HFFc6 (cell line): ENCODE results near the gene TMEM109. TPM values are rescaled to one million over a fixed set of nuclear protein-coding genes. Genes with fewer than 3 reads are reported as not detected.

Experiments
- DNase-seq: peaks from one replicate; pipeline ENCODE4 v3.0.0-alpha.2; 2018
- H3K27ac Mint-ChIP-seq: 2 replicates; pipeline ENCODE4 v1.8.0; 2020; ENCODE audit warnings: mild to moderate bottlenecking, mixed read lengths
- H3K27me3 Mint-ChIP-seq: 2 replicates; pipeline ENCODE4 v1.8.0; 2021; ENCODE audit warnings: mild to moderate bottlenecking, moderate library complexity, mixed read lengths; ENCODE audit not compliant: insufficient read depth
- H3K36me3 Mint-ChIP-seq: 2 replicates; pipeline ENCODE4 v1.8.0; 2021; ENCODE audit warnings: low read depth, mixed read lengths
- H3K4me1 Mint-ChIP-seq: 2 replicates; pipeline ENCODE4 v1.8.0; 2020; ENCODE audit warnings: low read depth, mixed read lengths
- H3K4me3 Mint-ChIP-seq: 2 replicates; pipeline ENCODE4 v1.8.0; 2020; ENCODE audit warnings: mild to moderate bottlenecking, moderate library complexity, mixed read lengths
- H3K9me3 Mint-ChIP-seq: 2 replicates; pipeline ENCODE4 v1.8.0; 2020; ENCODE audit warnings: mild to moderate bottlenecking, mixed read lengths
- CTCF ChIP-seq: fragments of 200-600 bp; sonication (generic); IDR thresholded peaks from 2 replicates; pipeline ENCODE4 v1.5.0; 2021; ENCODE audit warnings: antibody characterized with exemption, mild to moderate bottlenecking
- total RNA-seq, 6 experiments: library from RNA; stranded (reverse); fragmentation: NEBNext Ultra II Directional; extraction: Animal tissue kit (Norgen Biotek cat#: 25700); gene quantifications; 2 replicates in 1 of 6; 3 replicates in 5 of 6; pipeline ENCODE4 v1.2.3, GENCODE V29; 2021

TMEM109 gene
- total RNA-seq, 6 experiments from 2014 or later: 74.6 to 101 (median 92.5) TPM

DNA sequence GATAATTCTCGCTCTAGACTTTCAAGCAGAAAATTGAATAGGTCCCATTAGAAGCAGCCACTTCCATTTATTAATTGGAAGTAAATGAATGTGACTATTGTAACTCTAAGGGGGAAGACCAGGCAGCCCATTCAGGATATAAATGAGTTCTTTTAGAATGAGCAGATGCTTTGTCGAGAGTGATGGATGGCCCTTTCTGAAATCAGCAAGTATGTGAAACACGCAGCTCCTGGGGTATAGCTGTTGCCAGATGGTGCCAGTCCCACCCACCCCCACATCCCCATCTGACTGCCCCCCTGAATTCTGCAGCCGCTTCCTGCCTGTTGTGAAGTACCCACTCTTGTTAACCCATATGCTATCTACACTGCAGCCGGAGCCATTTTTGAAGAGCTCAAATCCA, 34.3 kb downstream of the TMEM109 start:
- no peaks in the 10 kb centered on the region for H3K9me3 Mint-ChIP-seq
- H3K4me3 Mint-ChIP-seq: no peak overlapping the region
- no peak overlapping the region for H3K27ac Mint-ChIP-seq
- TF ChIP-seq CTCF: no peak
- H3K27me3 Mint-ChIP-seq: no peaks in the 10 kb centered on the region; the same call in 1 of the 2 replicates
- DNase-seq: no peak
- peaks cover 11% of the 10 kb centered on the region for H3K4me1 Mint-ChIP-seq
- H3K36me3 Mint-ChIP-seq: no peaks in the 10 kb centered on the region; the same call in 1 of the 2 replicates

GRCh38 chr11:60950024-60950423, 36.1 kb downstream of the TMEM109 start:
- H3K4me3 Mint-ChIP-seq: no peak overlapping the region
- peaks cover 17% of the 10 kb centered on the region for H3K4me1 Mint-ChIP-seq
- H3K27me3 Mint-ChIP-seq: no peaks in the 10 kb centered on the region; the same call in 1 of the 2 replicates
- no peak overlapping the region for H3K27ac Mint-ChIP-seq
- TF ChIP-seq CTCF: no peak
- H3K9me3 Mint-ChIP-seq: no peaks in the 10 kb centered on the region
- no peak for DNase-seq
- no peaks in the 10 kb centered on the region; the same call in 1 of the 2 replicates for H3K36me3 Mint-ChIP-seq

DNA sequence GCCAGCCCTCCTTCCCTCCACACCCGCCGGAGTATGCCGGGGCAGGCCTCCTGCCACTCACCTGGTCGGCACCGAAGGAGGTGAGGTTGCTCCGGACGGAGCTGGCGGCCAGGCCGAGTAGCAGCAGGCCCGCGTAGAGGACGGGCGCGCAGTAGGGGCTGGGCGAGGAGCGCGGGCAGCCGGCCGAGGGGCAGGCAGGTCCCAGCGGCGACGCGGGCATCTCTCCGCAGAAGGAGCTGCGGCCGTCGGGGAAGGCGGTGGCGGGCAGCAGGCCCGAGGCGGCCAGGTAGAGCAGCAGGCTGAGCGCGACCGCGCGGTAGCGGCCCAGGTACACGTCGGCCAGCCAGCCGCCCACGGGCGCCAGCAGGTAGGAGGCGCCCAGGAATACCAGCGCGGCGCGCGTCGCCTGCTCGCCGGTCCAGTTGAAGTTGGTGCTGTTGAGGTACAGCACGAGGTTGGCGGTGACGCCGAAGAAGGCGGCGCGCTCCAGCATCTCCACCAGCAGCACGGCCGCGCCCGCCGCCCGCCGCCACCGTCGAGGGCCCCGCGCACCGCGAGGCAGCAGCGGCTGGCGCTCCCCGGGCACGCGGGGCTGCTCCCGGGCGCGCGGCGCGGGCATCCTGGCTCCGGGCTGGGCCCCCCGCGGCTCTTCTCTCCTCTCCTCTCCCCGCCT, 37.1 kb downstream of the TMEM109 start:
- TF ChIP-seq CTCF: no peak
- no peak overlapping the region for H3K27ac Mint-ChIP-seq
- DNase-seq: no peak
- no peaks in the 10 kb centered on the region for H3K36me3 Mint-ChIP-seq
- no peaks in the 10 kb centered on the region for H3K9me3 Mint-ChIP-seq
- peaks cover 17% of the 10 kb centered on the region for H3K4me1 Mint-ChIP-seq
- no peak overlapping the region for H3K4me3 Mint-ChIP-seq
- H3K27me3 Mint-ChIP-seq: no peaks in the 10 kb centered on the region; the same call in 1 of the 2 replicates

DNA sequence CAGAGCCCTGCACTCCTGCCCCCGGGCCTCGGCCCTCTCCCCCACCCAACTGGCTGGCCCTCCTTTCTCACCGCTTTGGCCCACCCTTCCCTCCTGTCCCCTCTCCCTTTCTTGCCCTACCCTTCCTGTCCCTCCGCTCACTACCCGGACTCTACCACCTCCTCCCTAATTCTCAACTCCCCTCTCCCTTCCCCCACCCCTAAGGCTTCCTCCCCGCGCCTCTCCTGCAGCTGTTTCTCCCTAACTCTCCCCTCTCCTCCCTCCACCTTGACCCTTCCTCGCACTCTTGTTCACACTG, 37.6 kb downstream of the TMEM109 start:
- DNase-seq: no peak
- H3K27me3 Mint-ChIP-seq: no peaks in the 10 kb centered on the region; the same call in 1 of the 2 replicates
- peaks cover 17% of the 10 kb centered on the region for H3K4me1 Mint-ChIP-seq
- H3K27ac Mint-ChIP-seq: peak overlapping the region; percentile 82
- H3K4me3 Mint-ChIP-seq: peak overlapping the region; percentile 90
- H3K9me3 Mint-ChIP-seq: no peaks in the 10 kb centered on the region
- no peak for TF ChIP-seq CTCF
- H3K36me3 Mint-ChIP-seq: no peaks in the 10 kb centered on the region

- Mint-ChIP-seq H3K36me3 (no peaks in the 10 kb centered on the region), H3K9me3 (no peaks in the 10 kb centered on the region), H3K27me3 (peaks cover 3% of the 10 kb centered on the region), H3K4me1 (peaks cover 22% of the 10 kb centered on the region), H3K27ac (peak within 1 kb of the TSS; percentile 82), H3K4me3 (peak within 1 kb of the TSS; percentile 90)
- DNase-seq: no peak
- TF ChIP-seq CTCF: no peak
These were observed 38.2 kb downstream of the TMEM109 start, which contains the start of gene SLC15A3 for GRCh38 chr11:60951904-60952741. Gene SLC15A3 (minus strand): TSS chr11:60952176. CDS start chr11:60951551, 625 bp downstream.
